ENCODE results near the gene CDCA8.

Gene CDCA8

DNA sequence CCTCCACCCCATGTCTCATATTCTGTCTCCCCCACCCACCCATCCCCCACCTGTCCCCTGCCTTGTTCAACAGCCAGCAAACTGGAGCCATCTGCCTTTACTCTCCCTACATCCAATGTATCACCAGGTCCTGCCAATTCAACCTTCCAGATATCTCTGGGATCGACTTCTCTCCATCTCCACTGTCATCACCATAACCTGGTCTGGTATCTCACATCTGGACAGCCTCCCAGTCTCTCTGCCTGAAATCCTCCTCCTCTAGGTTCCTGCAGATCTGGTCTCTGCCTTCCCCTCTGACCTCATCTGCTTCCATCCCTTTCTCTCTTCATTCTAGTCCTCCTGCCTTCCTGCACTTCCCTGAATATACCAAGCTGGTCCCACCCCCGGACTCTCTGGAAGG lies 22.2 kb upstream of the CDCA8 start:
- Histone ChIP-seq H4K20me1 (ENCODE audit: insufficient read depth, low read length) (no peaks in the 10 kb centered on the region), H3K4me2 (ENCODE audit: low read length) (no peak overlapping the region), H3K27me3 (ENCODE audit: insufficient read depth, low read length) (no peaks in the 10 kb centered on the region)

GRCh38 chr1:37671261-37671660 lies 21.1 kb upstream of the CDCA8 start:
- no peak overlapping the region for H3K9ac ChIP-seq (ENCODE audit: low read length)
- no peaks in the 10 kb centered on the region for H3K27me3 ChIP-seq (ENCODE audit: insufficient read depth, low read length)
- no peak overlapping the region for H3K4me2 ChIP-seq (ENCODE audit: low read length)
- H2AFZ ChIP-seq (ENCODE audit: low read length) = no peak overlapping the region
- no peaks in the 10 kb centered on the region for H4K20me1 ChIP-seq (ENCODE audit: insufficient read depth, low read length)
- no peak overlapping the region for H3K4me3 ChIP-seq (ENCODE audit: low read depth, low read length, poor library complexity, severe bottlenecking)
- H3K27ac ChIP-seq (ENCODE audit: low read depth, low read length, poor library complexity, severe bottlenecking) = no peak overlapping the region
- H3F3A ChIP-seq (ENCODE audit: insufficient read depth, low read length) = no peaks in the 10 kb centered on the region
- H3K4me1 ChIP-seq (ENCODE audit: insufficient read depth, low read length, severe bottlenecking) = peaks cover 6% of the 10 kb centered on the region
- H3K79me2 ChIP-seq (ENCODE audit: insufficient read depth, low read length) = no peaks in the 10 kb centered on the region
- TF ChIP-seq EZH2 (IDR thresholded peaks at IDR 0.05; ENCODE audit: borderline replicate concordance, low read length) = no peak
- TF ChIP-seq, protein P1, sequence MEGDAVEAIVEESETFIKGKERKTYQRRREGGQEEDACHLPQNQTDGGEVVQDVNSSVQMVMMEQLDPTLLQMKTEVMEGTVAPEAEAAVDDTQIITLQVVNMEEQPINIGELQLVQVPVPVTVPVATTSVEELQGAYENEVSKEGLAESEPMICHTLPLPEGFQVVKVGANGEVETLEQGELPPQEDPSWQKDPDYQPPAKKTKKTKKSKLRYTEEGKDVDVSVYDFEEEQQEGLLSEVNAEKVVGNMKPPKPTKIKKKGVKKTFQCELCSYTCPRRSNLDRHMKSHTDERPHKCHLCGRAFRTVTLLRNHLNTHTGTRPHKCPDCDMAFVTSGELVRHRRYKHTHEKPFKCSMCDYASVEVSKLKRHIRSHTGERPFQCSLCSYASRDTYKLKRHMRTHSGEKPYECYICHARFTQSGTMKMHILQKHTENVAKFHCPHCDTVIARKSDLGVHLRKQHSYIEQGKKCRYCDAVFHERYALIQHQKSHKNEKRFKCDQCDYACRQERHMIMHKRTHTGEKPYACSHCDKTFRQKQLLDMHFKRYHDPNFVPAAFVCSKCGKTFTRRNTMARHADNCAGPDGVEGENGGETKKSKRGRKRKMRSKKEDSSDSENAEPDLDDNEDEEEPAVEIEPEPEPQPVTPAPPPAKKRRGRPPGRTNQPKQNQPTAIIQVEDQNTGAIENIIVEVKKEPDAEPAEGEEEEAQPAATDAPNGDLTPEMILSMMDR (IDR thresholded peaks at IDR 0.05; ENCODE audit: low read length) = no peak
- no peaks in the 10 kb centered on the region for H3K36me3 ChIP-seq (ENCODE audit: insufficient read depth, low read length)
- H3K9me3 ChIP-seq (ENCODE audit: low read length) = no peaks in the 10 kb centered on the region
- H3K9me2 ChIP-seq (ENCODE audit: low read depth, low read length) = no peaks in the 10 kb centered on the region

More for the DNA sequence above, 22.2 kb upstream of the CDCA8 start:
- no peaks in the 10 kb centered on the region for H3K79me2 ChIP-seq (ENCODE audit: insufficient read depth, low read length)
- no peaks in the 10 kb centered on the region for H3K36me3 ChIP-seq (ENCODE audit: insufficient read depth, low read length)
- H3K9me2 ChIP-seq (ENCODE audit: low read depth, low read length) = no peaks in the 10 kb centered on the region
- no peak overlapping the region for H2AFZ ChIP-seq (ENCODE audit: low read length)
- no peaks in the 10 kb centered on the region for H3F3A ChIP-seq (ENCODE audit: insufficient read depth, low read length)
- H3K9ac ChIP-seq (ENCODE audit: low read length) = no peak overlapping the region
- no peaks in the 10 kb centered on the region for H3K9me3 ChIP-seq (ENCODE audit: low read length)
- TF ChIP-seq, protein P1 (IDR thresholded peaks at IDR 0.05; ENCODE audit: low read length) = no peak
- TF ChIP-seq EZH2 (IDR thresholded peaks at IDR 0.05; ENCODE audit: borderline replicate concordance, low read length) = no peak
- H3K27ac ChIP-seq (ENCODE audit: low read depth, low read length, poor library complexity, severe bottlenecking) = no peak overlapping the region
- no peaks in the 10 kb centered on the region for H3K4me1 ChIP-seq (ENCODE audit: insufficient read depth, low read length, severe bottlenecking)
- H3K4me3 ChIP-seq (ENCODE audit: low read depth, low read length, poor library complexity, severe bottlenecking) = no peak overlapping the region

- Histone ChIP-seq H3K36me3 (ENCODE audit: insufficient read depth, low read length) (no peaks in the 10 kb centered on the region), H3K27ac (ENCODE audit: low read depth, low read length, poor library complexity, severe bottlenecking) (no peak overlapping the region), H3K4me2 (ENCODE audit: low read length) (no peak overlapping the region), H3K79me2 (ENCODE audit: insufficient read depth, low read length) (no peaks in the 10 kb centered on the region), H2AFZ (ENCODE audit: low read length) (no peak overlapping the region), H3K9ac (ENCODE audit: low read length) (no peak overlapping the region), H3K4me3 (ENCODE audit: low read depth, low read length, poor library complexity, severe bottlenecking) (no peak overlapping the region), H3K9me3 (ENCODE audit: low read length) (no peaks in the 10 kb centered on the region), H3F3A (ENCODE audit: insufficient read depth, low read length) (no peaks in the 10 kb centered on the region), H3K9me2 (ENCODE audit: low read depth, low read length) (no peaks in the 10 kb centered on the region), H3K27me3 (ENCODE audit: insufficient read depth, low read length) (no peaks in the 10 kb centered on the region), H3K4me1 (ENCODE audit: insufficient read depth, low read length, severe bottlenecking) (peaks cover 15% of the 10 kb centered on the region), H4K20me1 (ENCODE audit: insufficient read depth, low read length) (no peaks in the 10 kb centered on the region)
- no peak for TF ChIP-seq EZH2 (IDR thresholded peaks at IDR 0.05; ENCODE audit: borderline replicate concordance, low read length)
- TF ChIP-seq, protein P1 (IDR thresholded peaks at IDR 0.05; ENCODE audit: low read length) = no peak
These were observed 20.0 kb upstream of the CDCA8 start for GRCh38 chr1:37672136-37672870.

Data from OCI-LY1 (cell line).